GM13977 (cell line): ENCODE measurements around the gene SLC38A1.

Source experiments
- DNase-seq: peaks from one replicate; pipeline ENCODE4 v3.0.0; 2012; ENCODE audit warnings: low spot score
- in situ Hi-C: fragments of 300-500 bp; cut with MboI; formaldehyde crosslinking; loops from one replicate; pipeline ENCODE4 v1.12.0; 2022; ENCODE audit warnings: low sequenced_read_pairs, low pct_unique_long_range_greater_than_20kb, mixed read lengths, inconsistent platforms; ENCODE audit not compliant: unreplicated experiment
- TF ChIP-seq, protein P1 (sequence below): IDR thresholded peaks from 2 replicates; pipeline ENCODE4 v1.5.1; 2012; ENCODE audit warnings: mild to moderate bottlenecking, control low read depth; ENCODE audit not compliant: insufficient read depth; ENCODE audit errors: extremely low read depth, missing control alignments

SLC38A1 gene

DNA sequence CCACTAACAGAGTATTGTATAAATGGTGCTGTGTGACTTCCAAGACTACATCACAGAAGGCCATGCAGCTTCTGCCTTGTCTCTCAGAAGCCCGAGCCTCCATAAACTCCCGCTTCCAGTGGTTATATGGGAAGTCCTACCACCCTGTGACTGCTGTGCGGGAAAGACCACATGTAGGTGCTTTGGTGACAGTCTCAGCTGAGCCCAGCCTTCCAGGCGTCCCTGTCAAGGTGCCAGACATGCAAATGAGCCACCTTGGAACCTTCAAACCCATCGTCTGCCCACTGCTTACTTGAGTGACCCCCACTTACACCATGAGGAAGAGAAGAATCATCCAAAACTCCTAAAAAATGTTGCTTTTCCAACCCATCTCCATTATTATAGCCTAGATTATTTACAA lies 123.0 kb downstream of the SLC38A1 start:
- no peak for DNase-seq
- TF ChIP-seq, protein P1, sequence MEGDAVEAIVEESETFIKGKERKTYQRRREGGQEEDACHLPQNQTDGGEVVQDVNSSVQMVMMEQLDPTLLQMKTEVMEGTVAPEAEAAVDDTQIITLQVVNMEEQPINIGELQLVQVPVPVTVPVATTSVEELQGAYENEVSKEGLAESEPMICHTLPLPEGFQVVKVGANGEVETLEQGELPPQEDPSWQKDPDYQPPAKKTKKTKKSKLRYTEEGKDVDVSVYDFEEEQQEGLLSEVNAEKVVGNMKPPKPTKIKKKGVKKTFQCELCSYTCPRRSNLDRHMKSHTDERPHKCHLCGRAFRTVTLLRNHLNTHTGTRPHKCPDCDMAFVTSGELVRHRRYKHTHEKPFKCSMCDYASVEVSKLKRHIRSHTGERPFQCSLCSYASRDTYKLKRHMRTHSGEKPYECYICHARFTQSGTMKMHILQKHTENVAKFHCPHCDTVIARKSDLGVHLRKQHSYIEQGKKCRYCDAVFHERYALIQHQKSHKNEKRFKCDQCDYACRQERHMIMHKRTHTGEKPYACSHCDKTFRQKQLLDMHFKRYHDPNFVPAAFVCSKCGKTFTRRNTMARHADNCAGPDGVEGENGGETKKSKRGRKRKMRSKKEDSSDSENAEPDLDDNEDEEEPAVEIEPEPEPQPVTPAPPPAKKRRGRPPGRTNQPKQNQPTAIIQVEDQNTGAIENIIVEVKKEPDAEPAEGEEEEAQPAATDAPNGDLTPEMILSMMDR, result no peak
- in situ Hi-C loops, result loop anchor here (25.0 kb wide), 1 partner anchor 866 kb away; no protein-coding TSS in a partner anchor

DNA sequence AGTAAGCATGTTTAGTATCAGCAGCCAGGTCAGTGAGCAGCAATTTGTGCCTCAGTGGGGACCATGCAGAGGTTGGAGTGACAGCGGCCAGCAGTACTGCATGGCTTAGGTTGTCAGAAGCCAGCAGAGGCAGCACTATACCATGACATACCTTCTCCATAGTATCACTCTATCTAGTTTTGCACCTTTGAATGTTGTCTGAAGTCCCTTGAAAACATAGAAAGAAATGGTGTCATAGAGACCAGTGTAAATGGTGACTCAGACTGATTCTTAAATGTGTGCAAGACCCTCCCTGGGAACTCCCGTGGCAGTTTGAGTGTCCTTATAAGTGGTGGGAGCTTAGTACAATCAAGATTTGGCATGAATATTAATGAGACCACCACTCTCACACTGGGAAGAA lies 124.4 kb downstream of the SLC38A1 start:
- in situ Hi-C loops, result loop anchor here (25.0 kb wide), 1 partner anchor 868 kb away; no protein-coding TSS in a partner anchor
- DNase-seq, result no peak
- TF ChIP-seq, protein P1, result no peak

DNA sequence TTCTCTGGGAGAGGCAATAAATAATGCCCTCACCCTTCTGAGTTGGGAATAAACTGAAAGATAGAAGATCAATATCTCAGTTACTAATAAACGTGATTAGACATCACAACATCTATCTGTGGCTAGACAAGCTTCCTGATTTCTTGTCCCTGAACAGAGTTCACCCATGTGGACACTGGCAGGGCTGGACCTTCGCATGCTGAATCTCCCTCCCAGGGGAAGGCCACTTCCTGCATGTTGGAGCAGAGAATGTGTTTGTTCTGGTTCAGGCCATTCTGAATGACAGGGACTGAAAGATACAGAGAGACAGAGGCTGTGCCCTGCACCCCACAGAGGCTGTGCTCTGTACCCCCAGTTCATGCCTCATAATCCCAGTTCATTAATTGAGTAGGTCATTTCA lies 132.6 kb downstream of the SLC38A1 start:
- in situ Hi-C loops, result loop anchor here (25.0 kb wide), 1 partner anchor 876 kb away; no protein-coding TSS in a partner anchor
- TF ChIP-seq, protein P1, result no peak
- DNase-seq, result no peak

DNA sequence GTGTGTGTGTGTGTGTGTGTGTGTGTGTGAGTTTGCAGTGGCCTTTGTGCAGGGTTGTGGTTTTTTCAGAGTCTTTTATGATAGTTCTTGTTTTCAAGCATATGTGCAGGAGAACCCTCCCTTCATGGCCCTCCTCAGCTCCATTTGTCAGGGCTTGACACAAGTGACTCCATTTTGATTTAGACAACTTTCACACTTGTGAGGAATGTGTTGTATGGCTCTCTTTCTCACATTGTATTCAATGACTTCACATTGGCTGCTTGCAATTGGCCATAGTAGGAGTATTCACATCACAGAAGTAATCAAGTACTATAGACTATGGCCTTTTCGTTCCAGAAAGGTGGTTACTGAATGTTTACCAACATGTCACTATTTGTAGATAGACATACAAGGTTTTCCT lies 133.1 kb downstream of the SLC38A1 start:
- in situ Hi-C loops, result loop anchor here (25.0 kb wide), 1 partner anchor 877 kb away; no protein-coding TSS in a partner anchor
- TF ChIP-seq, protein P1, result no peak
- DNase-seq, result no peak

DNA sequence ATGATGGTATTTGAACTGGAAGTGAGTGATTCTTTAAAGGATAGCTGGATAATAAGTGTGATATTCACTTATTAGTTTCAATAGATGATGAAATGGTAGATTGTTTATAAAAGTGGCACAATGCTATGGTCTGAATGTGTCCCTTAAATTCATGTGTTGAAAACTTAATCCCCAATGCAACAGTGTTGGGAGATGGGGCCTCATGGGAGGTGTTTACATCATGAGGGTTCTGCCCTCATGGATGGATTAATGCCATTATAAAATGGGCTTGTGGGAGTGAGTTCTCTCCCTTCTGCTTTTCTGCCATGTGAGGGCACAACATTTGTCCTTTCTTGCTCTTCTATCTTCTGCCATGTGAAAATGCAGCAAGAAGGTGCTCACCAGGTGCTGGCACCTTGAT lies 134.0 kb downstream of the SLC38A1 start:
- in situ Hi-C loops, result loop anchor here (25.0 kb wide), 1 partner anchor 877 kb away; no protein-coding TSS in a partner anchor
- no peak for DNase-seq
- TF ChIP-seq, protein P1, result no peak

DNA sequence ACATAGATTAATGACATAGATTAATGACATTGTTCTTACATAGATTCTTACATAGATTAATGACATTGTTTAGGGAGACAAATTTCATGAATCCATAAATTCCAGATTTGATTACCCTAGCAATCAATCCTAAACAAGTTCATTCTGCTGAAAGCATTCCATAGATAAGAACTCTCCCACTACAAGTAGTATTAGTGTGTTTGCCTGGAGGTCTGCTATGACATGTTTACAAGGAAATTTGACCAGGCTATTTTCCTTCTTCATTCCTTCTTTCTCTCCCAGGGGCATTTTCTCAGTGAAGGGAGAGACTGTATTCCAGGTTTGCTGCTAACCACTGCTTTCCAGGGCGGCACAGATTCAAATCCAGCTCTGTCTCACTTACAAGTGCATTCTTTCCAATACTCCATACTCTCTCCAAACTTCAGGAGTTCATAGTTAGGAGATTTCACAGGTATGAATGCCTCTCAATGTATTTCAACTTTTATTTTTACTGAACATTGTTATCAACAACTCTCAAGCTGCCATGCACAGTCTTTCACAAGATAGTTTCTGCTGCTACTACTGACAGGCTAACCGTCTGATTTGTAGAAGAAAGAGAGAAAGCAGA lies 134.5 kb downstream of the SLC38A1 start:
- TF ChIP-seq, protein P1, result no peak
- DNase-seq, result no peak
- in situ Hi-C loops, result loop anchor here (25.0 kb wide), 1 partner anchor 878 kb away; no protein-coding TSS in a partner anchor
